HepG2 (cell line): ENCODE results near the gene BCL6B. TPM values are rescaled to one million over a fixed set of nuclear protein-coding genes. Genes with fewer than 3 reads are reported as not detected.

ENCODE experiments used
- ATAC-seq: fragments of 200-7000 bp; cut with Tn5 transposase; 3 replicates; pipeline ENCODE4 v1.9.1; 2020; ENCODE audit warnings: mild to moderate bottlenecking, moderate library complexity
- BruUV-seq: library from RNA; stranded (reverse); fragments of 400-500 nt; replicated peaks from 2 replicates; lab custom pipeline; 2021; lab: Mats Ljungman, UMichigan
- CTCF ChIA-PET: fragments of 300-600 bp; formaldehyde crosslinking; extraction: SDS; loops from one replicate; lab custom pipeline; 2021; ENCODE audit warnings: low total read pairs, inconsistent platforms, low intra/inter-chr PET ratio; lab: Yijun Ruan, JAX
- POLR2A ChIA-PET: fragments of 350-600 bp; sonication (Branson Sonifier 250); formaldehyde crosslinking; loops from one replicate; lab custom pipeline; 2020; ENCODE audit warnings: antibody characterized with exemption, inconsistent platforms; lab: Yijun Ruan, JAX
- DNase-seq: peaks from one replicate; pipeline ENCODE4 v3.0.0-alpha.2; 2015; ENCODE audit warnings: low spot score
- FAIRE-seq: peaks from 3 replicates; lab custom pipeline; 2011; peaks lifted over from hg19 to GRCh38; lab: Jason Lieb, UNC
- H2AFZ ChIP-seq: one replicate; pipeline ENCODE4 v1.6.1; 2011; ENCODE audit warnings: low read length, inconsistent platforms
- H3K27ac ChIP-seq: fragments of 300-600 bp; 3 replicates; pipeline ENCODE4 v1.8.0; 2011; ENCODE audit warnings: mixed run types, mild to moderate bottlenecking, mixed read lengths, low read length, inconsistent platforms; ENCODE audit not compliant: insufficient read depth; ENCODE audit errors: extremely low read length
- H3K27me3 ChIP-seq, 2 experiments: fragments of 200-600 bp in 1 of 2; 2 replicates in 1 of 2; 3 replicates in 1 of 2; pipeline versions ENCODE4 v1.6.0 to v1.8.0; 2011; ENCODE audit warnings: low read length in 2 of 2, mild to moderate bottlenecking in 2 of 2, moderate library complexity in 2 of 2, inconsistent platforms in 1 of 2; ENCODE audit not compliant: insufficient read depth in 2 of 2, control insufficient read depth in 1 of 2
- H3K36me3 ChIP-seq, 2 experiments: fragments of 200-600 bp in 1 of 2; replicated peaks in 1 of 2; 2 replicates in 1 of 2; 3 replicates in 1 of 2; pipeline versions ENCODE4 v1.5.1 to v1.8.0; 2011; ENCODE audit warnings: low read length in 2 of 2, inconsistent platforms in 1 of 2; ENCODE audit not compliant: insufficient read depth in 2 of 2, control insufficient read depth in 1 of 2
- H3K4me1 ChIP-seq: 2 replicates; pipeline ENCODE4 v1.5.1; 2012; ENCODE audit warnings: low read length, inconsistent platforms; ENCODE audit not compliant: insufficient read depth
- H3K4me2 ChIP-seq: 2 replicates; pipeline ENCODE4 v1.6.0; 2011; ENCODE audit warnings: low read depth, low read length, inconsistent platforms
- H3K4me3 ChIP-seq, 3 experiments: fragments of 200-600 bp in 1 of 3; sonication (generic), shearing (Covaris generic) in 1 of 3; replicated peaks in 1 of 3; 2 replicates each; pipeline ENCODE4 v1.5.1; 2011 to 2016; ENCODE audit warnings: low read length in 3 of 3, inconsistent platforms in 2 of 3, low read depth in 2 of 3, mild to moderate bottlenecking in 2 of 3, control low read depth in 1 of 3, mixed read lengths in 1 of 3; ENCODE audit not compliant: insufficient read depth in 1 of 3
- H3K79me2 ChIP-seq: one replicate; pipeline ENCODE4 v1.6.1; 2011; ENCODE audit warnings: low read length, inconsistent platforms; ENCODE audit not compliant: insufficient read depth
- H3K9ac ChIP-seq: 2 replicates; pipeline ENCODE4 v1.6.0; 2011; ENCODE audit warnings: mild to moderate bottlenecking, low read depth, low read length, inconsistent platforms; ENCODE audit not compliant: insufficient read depth
- H3K9me3 ChIP-seq: 2 replicates; pipeline ENCODE4 v1.5.1; 2012; ENCODE audit warnings: mild to moderate bottlenecking, low read length
- H4K20me1 ChIP-seq: 2 replicates; pipeline ENCODE4 v1.6.0; 2011; ENCODE audit warnings: inconsistent platforms, mild to moderate bottlenecking, low read length, moderate library complexity; ENCODE audit not compliant: insufficient read depth
- HNF4A ChIP-seq: sonication (generic); formaldehyde crosslinking; IDR thresholded peaks from 2 replicates; pipeline ENCODE4 v1.4.0; 2020; ENCODE audit warnings: missing genetic modification reagents
- ZBTB4 ChIP-seq: sonication (generic); formaldehyde crosslinking; IDR thresholded peaks from 2 replicates; pipeline ENCODE4 v1.4.0; 2020; ENCODE audit warnings: missing genetic modification reagents, mild to moderate bottlenecking, borderline replicate concordance
- ZFP41 ChIP-seq: sonication (generic); formaldehyde crosslinking; IDR thresholded peaks from 2 replicates; pipeline ENCODE4 v1.4.0; 2020; ENCODE audit warnings: mild to moderate bottlenecking, missing genetic modification reagents, borderline replicate concordance
- ZFX ChIP-seq: sonication (generic); formaldehyde crosslinking; IDR thresholded peaks from 2 replicates; pipeline ENCODE4 v1.4.0; 2020; ENCODE audit warnings: mild to moderate bottlenecking, low read depth, missing genetic modification reagents, moderate library complexity
- WGBS: methylation state at CpG from one replicate; pipeline ENCODE4 v1.1.6; 2017; ENCODE audit warnings: low lambda C conversion rate; 5-methylcytosine and 5-hydroxymethylcytosine counted together
- in situ Hi-C: cut with HindIII; loops from 2 replicates; pipeline ENCODE4 v1.10.0; 2017; ENCODE audit warnings: low pct_unique_long_range_greater_than_20kb; ENCODE audit not compliant: extremely low pct_ligation_motif_present
- intact Hi-C: fragments of 100-400 bp; cut with micrococcal nuclease; formaldehyde crosslinking; loops from one replicate; pipeline ENCODE4 v1.10.0; 2022; ENCODE audit not compliant: unreplicated experiment
- polyA plus RNA-seq, 8 experiments: library from polyadenylated mRNA; depleted of rRNA in 3 of 8; stranded (reverse) in 7 of 8; unstranded in 1 of 8; fragments of >200 nt; fragmentation: Illumina TruSeq in 4 of 8; extraction: Trizol in 4 of 8; gene quantifications; 2 replicates each; pipeline versions ENCODE4 v1.2.1 to v1.2.3, GENCODE V29; 2011 to 2016; ENCODE audit warnings: low read depth in 4 of 8, missing spikeins in 1 of 8, mixed read lengths in 1 of 8; ENCODE audit not compliant: insufficient read depth in 1 of 8
- total RNA-seq, 5 experiments: library from RNA; depleted of rRNA; stranded (reverse); fragments of >200 nt; fragmentation: Illumina TruSeq; extraction: Trizol; gene quantifications; 2 replicates each; pipeline ENCODE4 v1.2.3, GENCODE V29; 2016; ENCODE audit warnings: low read depth in 1 of 5

Gene BCL6B
- total and polyA plus RNA-seq, 2 of the 13 experiments (the other 11 are each of a cell fraction or from before 2014, with no cell fraction given), result not detected

GRCh38 chr17:7026471-7027115 is 3.7 kb downstream of the BCL6B start:
- Histone ChIP-seq H3K27ac (no peak overlapping the region), H3K36me3 (no peaks in the 10 kb centered on the region), H3K4me1 (peaks cover 40% of the 10 kb centered on the region), H3K79me2 (no peaks in the 10 kb centered on the region), H2AFZ (no peak overlapping the region), H4K20me1 (no peaks in the 10 kb centered on the region), H3K27me3 (peaks cover 1 to 30% of the 10 kb centered on the region in 2 experiments; a peak in 3 of 5 replicates), H3K4me2 (no peak overlapping the region), H3K4me3 (no peak overlapping the region), H3K9ac (no peak overlapping the region), H3K9me3 (no peaks in the 10 kb centered on the region)
- BruUV-seq, result no TSS peak
- ATAC-seq (no peak), FAIRE-seq (no peak), DNase-seq (no peak)
- 77% methylated on average over 29 of the region's 29 CpGs for WGBS
- in situ Hi-C loops, result no loop called here
- ChIA-PET POLR2A (interaction anchor here (2.6 kb wide), 1 partner anchor 9 kb away, joined by 20 read pairs; the partner anchor contains the start of gene SLC16A13), CTCF (no interaction called here)
- intact Hi-C loops, result loop anchor here (10.0 kb wide), 1 partner anchor 182 kb away; no protein-coding TSS in a partner anchor
- 0 out of 2 replicates have a peak, but pooled peaks have one; percentile 23 for TF ChIP-seq HNF4A (CRISPR knock-in tag)
- TF ChIP-seq ZFP41 (CRISPR knock-in tag), result no peak

GRCh38 chr17:7027335-7027734 is 4.5 kb downstream of the BCL6B start:
- Histone ChIP-seq H3K27ac (no peak overlapping the region), H3K9me3 (no peaks in the 10 kb centered on the region), H3K27me3 (peaks cover 1 to 27% of the 10 kb centered on the region in 2 experiments; a peak in 4 of 5 replicates), H3K4me1 (peaks cover 34% of the 10 kb centered on the region), H3K79me2 (no peaks in the 10 kb centered on the region), H2AFZ (no peak overlapping the region), H3K9ac (no peak overlapping the region), H3K4me2 (peak overlapping the region; percentile 26; the same call in 1 of the 2 replicates), H3K4me3 (no peak overlapping the region), H3K36me3 (no peaks in the 10 kb centered on the region), H4K20me1 (no peaks in the 10 kb centered on the region)
- BruUV-seq, result no TSS peak
- TF ChIP-seq ZFX (CRISPR knock-in tag) (peak; percentile 37; the same call in 1 of the 2 replicates), ZBTB4 (CRISPR knock-in tag) (no peak)
- in situ Hi-C loops, result no loop called here
- ChIA-PET POLR2A (interaction anchor here (0.8 kb wide), 1 partner anchor 9 kb away, joined by 5 read pairs; the partner anchor contains the start of gene SLC16A13), CTCF (no interaction called here)
- FAIRE-seq (no peak), DNase-seq (no peak), ATAC-seq (no peak)
- WGBS, result 31% methylated on average over 6 of the region's 13 CpGs
- intact Hi-C loops, result loop anchor here (10.0 kb wide), 1 partner anchor 183 kb away; no protein-coding TSS in a partner anchor
